HCT116 (cell line): ENCODE measurements around the gene FAM47E. TPM values are rescaled to one million over a fixed set of nuclear protein-coding genes. Genes with fewer than 3 reads are reported as not detected.
A peak's percentile ranks its signal among the peaks of the same experiment; 100 is the strongest.

Source experiments
- ATAC-seq: fragments of 200-7000 bp; cut with Tn5 transposase; 2 replicates; pipeline ENCODE4 v1.9.1; 2020; ENCODE audit warnings: mild to moderate bottlenecking, moderate library complexity
- BruUV-seq: library from RNA; stranded (reverse); fragments of 400-500 nt; replicated peaks from 2 replicates; lab custom pipeline; 2021; lab: Mats Ljungman, UMichigan
- CTCF ChIA-PET: fragments of 300-600 bp; sonication (Branson Sonifier 250); formaldehyde crosslinking; loops from one replicate; lab custom pipeline; 2021; ENCODE audit warnings: antibody characterized with exemption; lab: Charles Lee
- POLR2A ChIA-PET: fragments of 300-600, 350-600 bp; sonication (Branson Sonifier 250); formaldehyde crosslinking; loops from one replicate; lab custom pipeline; 2021; ENCODE audit warnings: antibody characterized with exemption; lab: Charles Lee
- RAD21 ChIA-PET, 2 experiments: fragments of 300-600 bp; sonication (Branson Sonifier 250); formaldehyde crosslinking; loops; one replicate each; lab custom pipeline; 2023; ENCODE audit warnings: low total read pairs in 2 of 2; ENCODE audit not compliant: uncharacterized antibody in 2 of 2, unreplicated experiment in 2 of 2, low non-redundant PET in 1 of 2; lab: Charles Lee
- DNase-seq: peaks from one replicate; pipeline ENCODE4 v3.0.0-alpha.2; 2010; ENCODE audit warnings: low read depth, low spot score
- H2AFZ ChIP-seq: fragments of 200-600 bp; shearing (Covaris generic), sonication (generic); 2 replicates; pipeline ENCODE4 v1.6.1; 2017; ENCODE audit warnings: low read depth, mixed run types, mixed read lengths, antibody characterized with exemption, low read length; ENCODE audit not compliant: poor library complexity, severe bottlenecking
- H3K27ac ChIP-seq: 2 replicates; pipeline ENCODE4 v1.5.1; 2012; ENCODE audit warnings: low read depth, low read length
- H3K27me3 ChIP-seq: fragments of 200-600 bp; sonication (generic); 2 replicates; pipeline ENCODE4 v1.6.1; 2016; ENCODE audit warnings: mixed run types, low read length, mixed read lengths; ENCODE audit not compliant: insufficient read depth
- H3K36me3 ChIP-seq, 2 experiments: fragments of 200-500 bp in 1 of 2; fragments of 200-600 bp in 1 of 2; sonication (Bioruptor generic) in 1 of 2; sonication (generic) in 1 of 2; 2 replicates each; pipeline versions ENCODE4 v1.5.1 to v1.6.1; 2014 to 2016; ENCODE audit warnings: low read length in 2 of 2, inconsistent platforms in 1 of 2, mixed read lengths in 1 of 2, mixed run types in 1 of 2; ENCODE audit not compliant: insufficient read depth in 2 of 2, control insufficient read depth in 1 of 2
- H3K4me1 ChIP-seq, 2 experiments: fragments of 200-600 bp in 1 of 2; sonication (generic) in 1 of 2; 2 replicates each; pipeline versions ENCODE4 v1.5.1 to v1.6.1; 2012 to 2017; ENCODE audit warnings: low read length in 2 of 2, inconsistent platforms in 1 of 2, mild to moderate bottlenecking in 1 of 2, mixed read lengths in 1 of 2, mixed run types in 1 of 2, moderate library complexity in 1 of 2; ENCODE audit not compliant: insufficient read depth in 2 of 2, control insufficient read depth in 1 of 2
- H3K4me2 ChIP-seq: fragments of 200-600 bp; sonication (generic); 2 replicates; pipeline ENCODE4 v1.6.1; 2017; ENCODE audit warnings: mixed run types, low read length, mixed read lengths
- H3K4me3 ChIP-seq, 2 experiments: fragments of 200-600 bp in 1 of 2; sonication (generic) in 1 of 2; replicated peaks in 1 of 2; 2 replicates each; pipeline ENCODE4 v1.5.1; 2011 to 2016; ENCODE audit warnings: low read length in 2 of 2, control low read depth in 1 of 2, low read depth in 1 of 2, mild to moderate bottlenecking in 1 of 2, mixed read lengths in 1 of 2, mixed run types in 1 of 2
- H3K79me2 ChIP-seq: fragments of 200-600 bp; sonication (generic); 2 replicates; pipeline ENCODE4 v1.6.1; 2017; ENCODE audit warnings: mild to moderate bottlenecking, mixed run types, low read length, moderate library complexity, mixed read lengths; ENCODE audit not compliant: insufficient read depth
- H3K9ac ChIP-seq: fragments of 200-600 bp; sonication (generic); 2 replicates; pipeline ENCODE4 v1.6.1; 2016; ENCODE audit warnings: low read length, mixed read lengths
- H3K9me2 ChIP-seq: fragments of 200-600 bp; sonication (generic), shearing (Covaris generic); 2 replicates; pipeline ENCODE4 v1.6.1; 2017; ENCODE audit warnings: mixed run types, mild to moderate bottlenecking, moderate library complexity; ENCODE audit not compliant: insufficient read depth
- H3K9me3 ChIP-seq, 2 experiments: fragments of 200-500 bp in 1 of 2; fragments of 200-600 bp in 1 of 2; sonication (Bioruptor generic) in 1 of 2; sonication (generic) in 1 of 2; 2 replicates each; pipeline ENCODE4 v1.6.1; 2014 to 2017; ENCODE audit warnings: low read length in 2 of 2, mixed read lengths in 2 of 2, inconsistent platforms in 1 of 2, low read depth in 1 of 2, mild to moderate bottlenecking in 1 of 2, mixed run types in 1 of 2, moderate library complexity in 1 of 2; ENCODE audit not compliant: control insufficient read depth in 1 of 2, insufficient read depth in 1 of 2
- H4K20me1 ChIP-seq: fragments of 200-600 bp; sonication (generic), shearing (Covaris generic); 2 replicates; pipeline ENCODE4 v1.6.1; 2017; ENCODE audit warnings: mixed run types, mild to moderate bottlenecking, moderate library complexity; ENCODE audit not compliant: insufficient read depth
- CBX3 ChIP-seq: IDR thresholded peaks from 2 replicates; pipeline ENCODE4 v1.6.1; 2012; ENCODE audit warnings: low read depth
- CEBPB ChIP-seq: IDR thresholded peaks from 2 replicates; pipeline ENCODE4 v1.6.1; 2012; ENCODE audit warnings: low read depth
- EGR1 ChIP-seq: IDR thresholded peaks from 2 replicates; pipeline ENCODE4 v1.6.1; 2012; ENCODE audit warnings: low read depth
- ELF1 ChIP-seq: IDR thresholded peaks from 2 replicates; pipeline ENCODE4 v1.6.1; 2012; ENCODE audit warnings: low read depth, borderline replicate concordance
- EZH2 ChIP-seq: fragments of 200-600 bp; sonication (generic); IDR thresholded peaks from 2 replicates; pipeline ENCODE4 v1.6.1; 2017; ENCODE audit warnings: antibody characterized with exemption, mixed run types
- FOSL1 ChIP-seq: IDR thresholded peaks from 2 replicates; pipeline ENCODE4 v1.6.1; 2012; ENCODE audit warnings: low read depth
- JUND ChIP-seq: IDR thresholded peaks from 2 replicates; pipeline ENCODE4 v1.6.1; 2012
- POLR2A ChIP-seq: IDR thresholded peaks from 2 replicates; pipeline ENCODE4 v1.7.0; 2011; ENCODE audit warnings: borderline replicate concordance; ENCODE audit not compliant: insufficient read depth, insufficient read length; ENCODE audit errors: extremely low read depth
- POLR2AphosphoS5 ChIP-seq: IDR thresholded peaks from 2 replicates; pipeline ENCODE4 v1.6.1; 2011; ENCODE audit warnings: mild to moderate bottlenecking, low read depth, low read length, moderate library complexity
- SIN3A ChIP-seq: IDR thresholded peaks from 2 replicates; pipeline ENCODE4 v1.6.1; 2012; ENCODE audit warnings: low read depth
- SP1 ChIP-seq: IDR thresholded peaks from 2 replicates; pipeline ENCODE4 v1.6.1; 2012; ENCODE audit warnings: low read depth
- YY1 ChIP-seq: IDR thresholded peaks from 2 replicates; pipeline ENCODE4 v1.6.1; 2011; ENCODE audit warnings: low read length, low read depth, moderate library complexity, mild to moderate bottlenecking; ENCODE audit not compliant: insufficient replicate concordance; ENCODE audit errors: extremely low read depth
- ZFX ChIP-seq: fragments of 450-650 bp; IDR thresholded peaks from 2 replicates; pipeline ENCODE4 v1.6.1; 2017
- ZNF274 ChIP-seq: fragments of 200-500 bp; sonication (Bioruptor generic); IDR thresholded peaks from 2 replicates; pipeline ENCODE4 v1.6.1; 2014; ENCODE audit warnings: mild to moderate bottlenecking, low read depth, low read length, inconsistent platforms
- intact Hi-C: fragments of 100-400 bp; cut with micrococcal nuclease; formaldehyde crosslinking; loops from 2 replicates; pipeline ENCODE4 v1.10.0; 2022
- total RNA-seq: library from RNA; stranded (reverse); gene quantifications from one replicate; pipeline ENCODE4 v1.2.1, GENCODE V29; 2021; ENCODE audit not compliant: unreplicated experiment
- TF ChIP-seq, protein P1 (sequence below): IDR thresholded peaks from 2 replicates; pipeline ENCODE4 v1.6.1; 2012
- TF ChIP-seq, protein P2 (sequence below): IDR thresholded peaks from 2 replicates; pipeline ENCODE4 v1.6.1; 2011; ENCODE audit warnings: mild to moderate bottlenecking, low read length, moderate library complexity; ENCODE audit not compliant: insufficient replicate concordance; ENCODE audit errors: extremely low read depth

FAM47E gene
- total RNA-seq, 1 experiment from 2014 or later: 0.91 TPM

DNA sequence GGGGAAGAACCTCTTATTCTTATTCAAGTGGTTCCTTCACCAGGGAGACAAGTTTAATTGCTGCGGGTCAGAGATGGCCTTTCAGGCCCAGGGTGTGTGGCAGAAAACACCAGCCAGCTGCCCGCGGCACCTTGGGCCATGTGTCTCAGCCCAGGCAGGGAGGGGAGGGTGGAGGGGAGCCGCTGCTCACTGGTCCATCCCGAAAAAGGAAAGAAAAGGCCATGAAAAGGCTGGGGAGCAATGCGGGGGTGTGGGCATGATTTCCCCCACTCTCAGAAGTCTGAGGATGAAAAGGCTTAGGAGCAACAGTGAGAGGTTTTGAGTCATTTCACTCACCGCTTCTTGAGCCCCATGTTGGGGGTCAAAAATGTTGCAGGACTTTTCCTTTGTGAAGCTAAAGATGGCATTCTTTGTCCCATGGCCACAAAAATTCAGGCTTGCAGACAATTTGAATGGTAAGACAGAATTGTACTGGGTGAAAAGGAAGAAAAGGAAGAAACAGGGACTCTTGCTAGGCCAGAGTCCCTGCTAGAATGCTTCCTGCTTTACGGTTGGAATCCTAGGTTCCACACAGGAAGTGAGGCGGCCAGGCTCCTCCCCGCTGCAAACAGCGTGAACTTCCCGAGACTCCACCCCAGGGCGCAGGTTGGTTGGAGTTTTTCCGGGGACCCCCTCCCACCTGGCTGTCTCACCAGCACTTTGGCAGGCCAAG lies 17.4 kb upstream of the FAM47E start:
- ChIA-PET RAD21 (no interaction called here), POLR2A (no interaction called here), CTCF (no interaction called here)
- H3K27ac ChIP-seq: peak overlapping the region; percentile 67
- H3K9ac ChIP-seq: peak overlapping the region; percentile 72
- H3K4me2 ChIP-seq: peak overlapping the region; percentile 87
- peaks cover 52% of the 10 kb centered on the region for H3K79me2 ChIP-seq
- no peaks in the 10 kb centered on the region for H3K27me3 ChIP-seq
- peak; percentile 68 for DNase-seq
- intact Hi-C loops: no loop called here
- H2AFZ ChIP-seq: peak overlapping the region; percentile 93
- H3K9me2 ChIP-seq: no peaks in the 10 kb centered on the region
- H4K20me1 ChIP-seq: no peaks in the 10 kb centered on the region
- TF ChIP-seq CBX3 (no peak), ZFX (peak; percentile 71), ELF1 (peak; percentile 68), POLR2A (peak; percentile 83), SP1 (peak; percentile 30; the same call in 1 of the 2 replicates), YY1 (peak; percentile 14), JUND (no peak), SIN3A (peak; percentile 60), EZH2 (no peak), POLR2AphosphoS5 (peak; percentile 94)
- TF ChIP-seq, protein P1, sequence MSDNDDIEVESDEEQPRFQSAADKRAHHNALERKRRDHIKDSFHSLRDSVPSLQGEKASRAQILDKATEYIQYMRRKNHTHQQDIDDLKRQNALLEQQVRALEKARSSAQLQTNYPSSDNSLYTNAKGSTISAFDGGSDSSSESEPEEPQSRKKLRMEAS: peak; percentile 49
- peak; percentile 93 for ATAC-seq
- peaks cover 0 to 21% of the 10 kb centered on the region in 2 experiments; a peak in 1 of 4 replicates for H3K9me3 ChIP-seq
- H3K4me1 ChIP-seq: peaks cover 17 to 26% of the 10 kb centered on the region in 2 experiments
- peaks cover 0 to 31% of the 10 kb centered on the region in 2 experiments; a peak in 3 of 4 replicates for H3K36me3 ChIP-seq
- no TSS peak for BruUV-seq
- peak overlapping the region; percentile 85 to 91 for H3K4me3 ChIP-seq

GRCh38 chr4:76234679-76235044 lies 16.9 kb upstream of the FAM47E start:
- intact Hi-C loops: no loop called here
- DNase-seq: no peak
- peaks cover 0 to 25% of the 10 kb centered on the region in 2 experiments; a peak in 2 of 4 replicates for H3K36me3 ChIP-seq
- TSS peak; percentile 59 for BruUV-seq
- POLR2A ChIA-PET: no interaction called here
- peaks cover 5 to 16% of the 10 kb centered on the region in 2 experiments; a peak in 2 of 4 replicates for H3K9me3 ChIP-seq
- peak overlapping the region; percentile 93 for H2AFZ ChIP-seq
- no peaks in the 10 kb centered on the region for H4K20me1 ChIP-seq
- peak overlapping the region; percentile 87 for H3K4me2 ChIP-seq
- CTCF ChIA-PET: no interaction called here
- ATAC-seq: peak; percentile 48
- H3K27me3 ChIP-seq: no peaks in the 10 kb centered on the region
- peak overlapping the region; percentile 67 for H3K27ac ChIP-seq
- H3K79me2 ChIP-seq: peaks cover 46% of the 10 kb centered on the region
- H3K4me3 ChIP-seq: peak overlapping the region; percentile 85 to 91
- H3K9me2 ChIP-seq: no peaks in the 10 kb centered on the region
- peaks cover 17 to 26% of the 10 kb centered on the region in 2 experiments for H3K4me1 ChIP-seq
- peak overlapping the region; percentile 72 for H3K9ac ChIP-seq
- RAD21 ChIA-PET: no interaction called here
- TF ChIP-seq CEBPB: no peak
- TF ChIP-seq POLR2AphosphoS5: no peak; the same call in 1 of the 2 replicates
- TF ChIP-seq, protein P2, sequence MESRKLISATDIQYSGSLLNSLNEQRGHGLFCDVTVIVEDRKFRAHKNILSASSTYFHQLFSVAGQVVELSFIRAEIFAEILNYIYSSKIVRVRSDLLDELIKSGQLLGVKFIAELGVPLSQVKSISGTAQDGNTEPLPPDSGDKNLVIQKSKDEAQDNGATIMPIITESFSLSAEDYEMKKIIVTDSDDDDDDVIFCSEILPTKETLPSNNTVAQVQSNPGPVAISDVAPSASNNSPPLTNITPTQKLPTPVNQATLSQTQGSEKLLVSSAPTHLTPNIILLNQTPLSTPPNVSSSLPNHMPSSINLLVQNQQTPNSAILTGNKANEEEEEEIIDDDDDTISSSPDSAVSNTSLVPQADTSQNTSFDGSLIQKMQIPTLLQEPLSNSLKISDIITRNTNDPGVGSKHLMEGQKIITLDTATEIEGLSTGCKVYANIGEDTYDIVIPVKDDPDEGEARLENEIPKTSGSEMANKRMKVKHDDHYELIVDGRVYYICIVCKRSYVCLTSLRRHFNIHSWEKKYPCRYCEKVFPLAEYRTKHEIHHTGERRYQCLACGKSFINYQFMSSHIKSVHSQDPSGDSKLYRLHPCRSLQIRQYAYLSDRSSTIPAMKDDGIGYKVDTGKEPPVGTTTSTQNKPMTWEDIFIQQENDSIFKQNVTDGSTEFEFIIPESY: no peak
- no peak for TF ChIP-seq EGR1
- no peak for TF ChIP-seq ELF1
- no peak for TF ChIP-seq YY1
- TF ChIP-seq FOSL1: no peak
- no peak for TF ChIP-seq ZNF274
